ENCODE measurements around the gene BCAS3.

Gene BCAS3

DNA sequence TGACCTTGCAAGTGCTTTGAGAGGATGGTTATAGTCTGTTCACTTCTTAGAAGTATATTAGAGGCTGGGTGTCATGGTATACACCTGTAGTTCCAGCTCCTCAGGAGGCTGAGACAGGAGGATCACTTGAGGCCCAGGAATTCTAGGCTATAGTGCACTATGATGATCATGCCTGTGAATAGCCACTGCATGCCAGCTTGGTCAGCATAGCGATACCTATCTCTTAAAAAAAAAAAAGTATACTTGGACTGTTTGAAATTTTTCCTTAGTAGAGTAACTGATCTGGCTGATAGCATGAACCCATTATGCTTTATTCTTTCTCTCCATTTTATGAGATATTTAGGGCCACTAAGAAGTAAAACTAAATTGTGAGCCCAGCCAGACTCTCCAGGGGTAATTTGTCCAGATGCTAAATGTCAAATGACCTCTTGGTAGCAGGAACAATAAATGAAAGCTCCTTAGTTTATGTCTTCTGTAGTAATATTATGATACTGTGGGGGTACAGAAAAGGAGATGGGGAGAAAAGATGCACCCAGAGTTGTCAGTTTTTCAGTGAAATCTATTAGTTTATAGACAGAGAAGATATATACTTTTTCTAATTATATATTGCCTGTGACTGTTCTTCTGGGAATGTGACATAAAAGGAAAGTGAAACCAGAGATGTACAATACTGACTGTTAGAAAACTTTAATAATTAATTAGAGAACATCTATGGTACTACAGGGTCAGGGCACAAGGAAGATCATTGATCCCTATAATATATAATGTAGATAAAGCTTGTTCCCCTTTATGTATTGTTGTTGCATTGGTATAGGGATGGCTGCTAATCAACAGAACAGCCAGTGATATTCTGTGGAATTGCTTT, 386.7 kb downstream of the BCAS3 start:
- DNase-seq (ENCODE audit: low read depth in 3 of 3): no peak

DNA sequence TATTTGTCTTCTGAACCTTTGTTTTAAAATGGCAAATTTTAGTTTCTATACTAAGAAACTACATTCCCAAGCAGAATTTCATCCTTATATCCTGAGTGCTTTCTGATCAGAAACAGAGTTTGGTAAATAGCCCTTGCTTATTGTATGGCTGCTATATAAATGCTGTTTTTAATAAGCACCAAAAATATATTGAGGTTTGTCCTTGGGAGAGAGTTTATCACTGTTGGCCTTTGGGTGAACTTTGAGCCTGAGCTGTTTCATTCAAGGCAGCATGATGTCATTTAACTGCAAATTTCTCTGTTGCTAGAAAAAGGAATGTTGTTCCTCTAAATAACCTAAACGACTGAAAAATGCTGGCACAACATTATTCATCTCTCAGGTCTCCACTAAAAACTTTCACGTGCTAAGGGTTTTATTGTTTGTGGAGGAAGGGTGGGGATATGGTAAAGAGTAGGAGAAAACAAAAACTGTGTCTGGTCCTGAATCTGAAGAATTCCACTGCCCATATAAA, 387.7 kb downstream of the BCAS3 start:
- DNase-seq (ENCODE audit: low read depth in 3 of 3): no peak

DNA sequence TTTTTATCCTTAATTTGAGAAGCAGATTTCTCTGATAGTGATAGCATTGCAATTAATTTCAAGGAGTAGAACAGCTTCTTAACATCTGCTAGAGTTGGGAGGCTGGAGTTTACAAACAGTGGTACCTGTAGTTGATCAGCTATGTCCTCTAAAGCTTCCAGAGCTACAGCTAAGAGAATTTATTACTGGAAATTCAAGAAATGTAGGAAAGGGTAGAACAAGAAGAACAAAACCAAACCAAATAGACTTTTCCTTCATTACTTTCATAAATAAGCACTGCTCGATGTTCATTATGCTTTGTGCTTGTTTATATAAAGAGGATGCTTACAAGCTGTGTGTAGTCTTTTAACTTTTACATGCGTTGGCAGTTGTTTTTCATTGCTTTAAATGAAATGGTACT, 388.4 kb downstream of the BCAS3 start:
- DNase-seq (ENCODE audit: low read depth in 3 of 3): no peak

DNA sequence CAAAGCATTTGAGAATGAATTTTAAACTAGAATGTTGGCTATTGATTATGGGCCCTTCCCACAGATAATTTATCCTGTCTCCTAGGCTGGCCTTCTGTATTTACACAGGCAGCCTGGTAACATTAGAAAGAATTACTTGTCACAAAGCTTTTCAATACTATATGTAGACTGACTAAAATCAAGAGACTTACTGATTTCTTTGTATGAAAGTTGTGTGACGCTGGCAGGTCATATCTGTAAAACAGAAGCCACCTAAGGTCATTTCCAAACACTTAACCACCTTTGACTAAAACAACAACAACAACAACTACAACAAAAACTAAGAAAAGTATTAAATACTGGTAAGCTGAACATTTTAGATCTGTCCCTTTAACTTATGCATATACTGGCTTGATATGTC, 393.0 kb downstream of the BCAS3 start:
- no peak for DNase-seq (ENCODE audit: low read depth in 3 of 3)

DNA sequence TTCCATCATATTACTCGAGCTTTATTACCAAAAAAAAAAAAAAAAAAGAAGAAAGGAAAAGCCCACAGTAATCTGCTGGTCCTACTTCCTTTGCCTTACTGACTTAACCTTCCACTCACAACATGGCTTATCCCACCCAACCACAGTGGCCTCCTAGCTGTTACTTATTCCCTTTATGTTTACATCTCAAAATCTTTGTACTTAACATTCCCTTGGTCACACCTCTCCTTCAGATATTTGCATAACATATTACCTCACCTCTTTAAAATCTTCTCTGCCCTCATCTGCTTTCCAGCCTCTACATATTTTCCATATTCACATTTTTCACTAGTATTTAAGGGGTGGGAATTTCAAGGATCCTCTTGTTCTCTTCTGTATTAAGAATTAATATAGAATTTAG, 395.0 kb downstream of the BCAS3 start:
- DNase-seq (ENCODE audit: low read depth in 3 of 3): no peak

DNA sequence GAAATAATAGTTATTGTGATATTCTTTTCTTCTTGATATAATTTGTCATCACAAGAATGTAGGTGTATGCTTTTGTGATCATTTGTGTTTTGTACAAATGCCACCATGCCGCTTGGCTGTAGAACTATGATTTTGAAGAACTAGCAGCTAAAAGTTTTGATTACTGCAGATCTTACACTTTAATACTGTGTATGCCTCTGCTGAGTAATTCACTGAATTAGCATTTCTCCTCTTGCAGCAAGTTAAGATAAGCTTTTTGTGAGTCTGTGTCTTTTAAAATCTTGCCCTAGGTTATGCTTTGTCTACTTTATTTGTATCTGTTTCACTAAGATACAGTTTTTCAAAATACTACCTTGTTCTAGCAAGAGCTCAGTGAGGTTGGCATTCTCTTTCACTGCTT, 395.5 kb downstream of the BCAS3 start:
- no peak for DNase-seq (ENCODE audit: low read depth in 3 of 3)

DNA sequence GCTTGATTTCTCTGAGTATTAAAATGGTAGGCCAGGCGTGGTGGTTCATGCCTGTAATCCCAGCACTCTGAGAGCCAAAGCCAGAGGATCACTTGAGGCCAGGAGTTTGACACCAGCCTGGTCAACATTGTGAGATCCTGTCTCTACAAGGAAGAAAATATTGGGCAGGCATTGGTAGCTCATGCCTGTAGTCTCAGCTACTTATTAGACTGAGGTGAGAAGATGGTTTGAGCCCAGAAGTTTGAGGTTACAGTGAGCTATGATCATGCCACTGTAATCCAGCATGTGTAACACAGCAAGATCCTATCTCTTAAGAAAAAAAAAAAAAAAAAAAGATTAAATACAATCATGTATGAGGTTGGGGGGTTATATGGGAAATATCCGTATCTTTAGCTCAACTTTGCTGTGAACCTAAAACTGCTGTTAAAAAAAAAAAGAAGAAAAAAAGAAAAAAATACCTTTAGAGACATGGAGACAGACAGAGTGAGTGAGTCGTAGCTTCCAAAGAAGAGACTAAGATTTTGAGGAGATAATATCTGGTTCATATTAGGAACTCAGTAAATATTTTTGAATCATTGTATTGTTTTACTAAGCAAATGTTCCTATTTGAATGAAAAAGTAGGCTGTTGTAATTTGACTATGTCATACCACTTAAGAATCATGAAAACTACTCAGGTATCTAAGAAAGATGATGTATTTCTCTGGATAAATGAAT, 396.3 kb downstream of the BCAS3 start:
- no peak for DNase-seq (ENCODE audit: low read depth in 3 of 3)

DNA sequence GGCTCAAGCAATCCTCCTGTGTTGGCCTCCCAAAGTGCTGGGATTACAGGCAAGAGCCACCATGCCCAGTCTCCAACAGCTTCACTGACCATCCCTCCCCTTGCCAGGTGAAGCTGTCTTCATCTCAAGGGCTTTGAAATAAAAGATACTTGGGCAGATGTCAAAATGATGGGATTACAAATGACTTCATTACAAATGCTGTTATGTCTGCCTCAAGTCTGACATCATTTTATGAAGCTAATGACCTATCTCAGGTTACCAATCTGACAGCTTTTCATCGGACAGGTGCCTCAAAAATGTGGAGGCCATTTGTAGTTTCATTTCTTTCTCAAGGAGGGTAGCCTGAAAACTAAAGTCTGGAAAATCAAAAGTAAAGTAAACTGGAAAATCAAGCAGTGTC, 398.3 kb downstream of the BCAS3 start:
- DNase-seq (ENCODE audit: low read depth in 3 of 3): no peak

DNA sequence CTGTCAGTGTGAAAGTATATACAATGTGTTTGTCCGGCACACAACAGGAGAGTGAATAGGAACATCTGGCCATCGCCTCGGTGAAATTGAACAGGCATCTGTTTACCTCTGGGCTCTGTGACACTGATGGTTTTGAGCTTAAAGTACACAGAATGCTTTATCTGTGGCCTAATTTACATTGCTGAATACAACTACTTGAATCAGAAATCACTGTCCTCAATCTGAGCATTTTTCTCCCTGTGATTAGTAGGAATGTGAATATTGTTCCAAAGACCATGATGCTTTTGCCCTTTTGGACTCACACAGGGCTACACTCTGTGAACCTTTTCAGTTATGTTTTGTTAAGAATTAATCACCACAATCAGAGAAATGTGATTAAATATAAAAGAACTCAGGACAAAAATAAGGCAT, 399.0 kb downstream of the BCAS3 start:
- no peak for DNase-seq (ENCODE audit: low read depth in 3 of 3)

DNA sequence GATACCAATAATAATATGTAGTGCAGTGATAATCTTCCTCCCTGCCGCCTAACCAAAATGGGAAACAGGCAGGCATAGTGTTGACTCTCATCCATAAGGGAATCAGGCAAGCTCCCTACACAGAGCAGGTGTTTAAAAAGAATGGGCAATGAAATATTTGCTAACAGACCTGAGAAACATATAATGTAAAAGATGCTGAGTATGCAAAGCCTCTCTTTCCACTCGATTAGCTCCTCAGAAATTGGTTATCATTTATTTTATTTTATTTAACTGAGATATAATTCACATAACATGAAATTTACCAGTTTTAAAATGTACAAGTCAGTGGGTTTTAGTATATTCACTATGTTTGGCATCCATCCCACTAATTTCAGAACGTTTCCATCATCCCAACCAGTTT, 404.3 kb downstream of the BCAS3 start:
- DNase-seq (ENCODE audit: low read depth in 3 of 3): no peak

DNA sequence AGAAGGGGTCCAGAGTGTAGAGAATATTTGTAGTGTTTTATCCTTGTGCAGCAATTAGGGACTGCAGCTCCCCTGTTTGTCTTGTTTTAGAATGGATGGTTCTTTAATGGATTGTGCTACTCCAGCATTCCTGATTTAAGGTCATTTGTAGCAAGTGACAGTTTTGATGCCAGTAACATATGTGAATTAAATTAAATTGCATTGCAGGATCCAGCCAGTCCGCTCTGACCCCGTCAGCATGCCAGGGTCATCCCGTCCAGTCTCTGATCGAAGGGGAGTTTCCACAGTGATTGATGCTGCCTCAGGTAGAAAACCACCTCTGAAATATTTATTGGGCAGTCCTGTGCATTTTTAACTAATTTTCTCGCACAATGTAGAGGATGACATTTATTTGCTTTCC, 406.6 kb downstream of the BCAS3 start:
- no peak for DNase-seq (ENCODE audit: low read depth in 3 of 3)

DNA sequence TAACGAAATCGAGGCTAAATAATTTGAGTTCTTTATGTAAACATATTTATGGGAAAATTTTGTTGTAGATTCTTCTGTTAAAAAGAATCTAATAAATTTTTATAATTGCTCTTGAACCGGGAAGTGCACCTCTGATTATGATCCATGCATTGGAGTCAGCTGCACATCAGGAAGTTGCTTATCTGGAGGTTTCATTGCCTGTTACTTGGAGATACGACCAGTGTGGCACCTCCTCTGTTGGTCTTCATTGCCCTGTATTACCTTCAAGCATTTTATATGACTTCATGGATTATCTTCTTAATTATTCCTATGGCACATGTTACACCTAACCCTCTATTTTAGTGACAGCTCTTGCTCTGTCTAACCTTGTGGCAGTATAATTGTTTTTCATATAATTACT, 409.4 kb downstream of the BCAS3 start:
- DNase-seq (ENCODE audit: low read depth in 3 of 3): no peak

DNA sequence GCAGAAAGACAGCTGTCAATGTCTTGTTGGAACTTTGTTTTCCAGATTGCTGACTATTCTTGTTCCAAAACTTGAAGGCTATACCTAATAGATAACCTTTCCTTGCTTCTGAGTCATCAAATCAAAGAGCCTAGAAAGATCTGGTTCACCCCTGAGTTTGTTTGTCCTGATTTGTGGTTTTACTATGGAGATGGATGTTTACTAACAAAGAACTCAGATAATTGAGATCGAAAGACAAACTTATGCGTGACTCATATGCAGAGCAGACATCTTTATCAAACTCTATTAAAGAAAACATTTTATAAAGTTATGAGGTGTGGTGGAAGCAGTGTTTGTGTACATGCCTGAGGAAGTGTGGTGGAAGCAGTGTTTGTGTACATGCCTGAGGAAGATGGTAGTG, 410.9 kb downstream of the BCAS3 start:
- no peak for DNase-seq (ENCODE audit: low read depth in 3 of 3)

DNA sequence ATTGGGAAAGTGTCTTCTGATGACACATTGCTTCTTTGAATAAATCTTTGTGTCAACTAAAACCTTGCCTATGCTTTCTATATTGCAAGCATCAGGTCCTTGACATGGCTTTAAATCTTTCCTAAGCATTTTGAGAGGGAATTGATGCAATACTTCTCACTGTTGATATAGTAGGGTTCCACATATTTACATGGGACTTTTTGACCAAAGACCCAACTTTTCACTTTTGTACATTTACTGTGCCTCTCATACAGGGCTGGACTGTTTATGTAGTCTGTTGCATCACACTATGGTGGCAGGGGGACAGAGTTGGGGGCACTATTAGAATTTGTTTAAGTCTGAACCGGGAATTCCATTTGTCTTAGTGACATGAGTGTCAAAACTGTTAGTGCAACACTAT, 413.4 kb downstream of the BCAS3 start:
- no peak for DNase-seq (ENCODE audit: low read depth in 3 of 3)

DNA sequence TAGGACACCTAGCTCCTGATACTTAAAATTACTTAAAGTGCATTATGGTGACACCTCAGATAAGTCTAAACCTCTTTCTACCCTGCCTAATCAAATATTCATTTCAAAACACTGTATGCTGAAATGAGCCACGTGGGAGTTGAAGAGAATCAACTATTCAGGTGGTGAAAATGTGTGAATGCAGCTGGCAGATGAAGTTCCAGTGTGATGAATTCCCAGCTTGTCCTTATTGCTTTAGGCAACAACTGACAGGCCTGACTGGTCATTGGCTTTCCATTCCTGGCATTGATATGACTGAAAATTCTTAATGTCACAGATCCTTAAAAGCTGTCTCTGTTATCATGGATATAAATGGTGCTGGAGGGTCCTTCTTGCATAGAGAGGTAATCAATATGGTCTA, 420.1 kb downstream of the BCAS3 start:
- no peak for DNase-seq (ENCODE audit: low read depth in 3 of 3)

DNA sequence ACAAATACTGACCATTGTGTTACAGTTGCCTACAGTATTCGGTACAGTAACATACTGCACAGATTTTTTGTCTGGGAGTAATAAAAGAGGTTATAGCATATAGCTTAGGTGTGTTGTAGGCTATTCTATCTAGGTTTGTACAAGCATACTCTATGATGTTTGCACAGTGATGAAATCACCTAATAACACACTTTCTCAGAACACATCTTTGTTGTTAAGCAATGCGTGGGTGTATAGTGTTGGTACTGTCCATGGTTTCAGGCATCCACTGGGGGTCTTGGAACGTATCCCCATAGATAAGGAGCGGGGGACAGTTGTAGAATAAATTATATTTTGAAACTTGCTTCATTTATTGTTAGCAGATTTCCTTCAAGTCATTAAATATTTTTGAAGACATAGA, 428.7 kb downstream of the BCAS3 start:
- no peak for DNase-seq (ENCODE audit: low read depth in 3 of 3)

DNA sequence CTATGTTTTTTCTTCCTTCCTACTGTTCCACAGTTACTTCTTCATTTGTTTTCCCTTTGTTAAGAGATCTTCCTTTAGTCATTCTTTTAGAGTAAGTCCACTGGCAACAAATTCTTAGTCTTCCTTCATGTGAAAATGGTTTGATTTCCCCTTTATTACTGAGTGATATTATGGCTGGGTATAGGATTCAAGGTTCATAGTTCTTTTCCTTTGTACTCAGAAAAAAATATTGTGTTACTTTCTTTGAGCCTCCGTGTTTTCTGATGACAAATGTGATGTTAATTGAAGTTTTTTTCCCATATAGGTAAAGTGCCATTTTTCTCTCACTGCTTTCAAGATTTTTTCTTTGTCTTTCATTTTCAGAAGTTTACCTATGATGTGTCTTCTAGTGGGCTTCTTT, 438.9 kb downstream of the BCAS3 start:
- no peak for DNase-seq (ENCODE audit: low read depth in 3 of 3)

DNA sequence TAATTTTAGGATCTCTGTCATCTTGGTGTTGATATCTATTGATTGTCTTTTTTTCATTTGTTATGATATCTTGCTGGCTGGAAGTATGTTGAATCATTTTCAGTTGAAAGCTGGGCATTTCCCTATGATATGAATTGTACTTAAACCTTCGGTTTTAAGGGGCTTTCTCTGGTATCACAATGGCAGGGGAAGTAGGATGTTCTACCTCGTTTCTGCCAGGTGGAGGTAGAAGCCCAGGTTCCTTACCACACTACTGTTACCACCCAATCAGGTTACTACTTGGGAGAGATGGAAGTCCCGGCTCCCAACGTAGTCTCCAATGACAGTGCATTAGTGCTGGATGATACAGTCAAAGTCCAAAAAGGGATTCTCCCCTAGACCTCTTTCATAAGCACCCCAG, 440.3 kb downstream of the BCAS3 start:
- no peak for DNase-seq (ENCODE audit: low read depth in 3 of 3)

DNA sequence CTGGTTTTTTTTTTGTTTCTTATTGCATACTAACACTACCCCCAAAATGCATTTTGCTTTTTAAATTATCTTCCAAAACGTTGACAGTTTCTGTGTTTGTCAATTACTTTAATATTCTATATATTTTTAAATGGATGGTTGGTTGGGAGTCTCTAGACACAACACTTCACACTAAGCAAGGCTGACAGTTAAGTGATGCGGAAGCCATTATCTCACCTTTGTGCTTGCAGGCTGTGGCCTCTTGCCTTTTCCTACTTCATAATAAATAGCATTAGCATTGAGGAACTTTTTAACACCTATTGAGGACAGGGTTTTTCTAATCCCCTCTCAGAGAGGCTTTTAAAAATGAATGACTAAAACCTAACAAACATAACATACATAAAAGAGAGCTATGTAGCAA, 441.2 kb downstream of the BCAS3 start:
- DNase-seq (ENCODE audit: low read depth in 3 of 3): no peak

DNA sequence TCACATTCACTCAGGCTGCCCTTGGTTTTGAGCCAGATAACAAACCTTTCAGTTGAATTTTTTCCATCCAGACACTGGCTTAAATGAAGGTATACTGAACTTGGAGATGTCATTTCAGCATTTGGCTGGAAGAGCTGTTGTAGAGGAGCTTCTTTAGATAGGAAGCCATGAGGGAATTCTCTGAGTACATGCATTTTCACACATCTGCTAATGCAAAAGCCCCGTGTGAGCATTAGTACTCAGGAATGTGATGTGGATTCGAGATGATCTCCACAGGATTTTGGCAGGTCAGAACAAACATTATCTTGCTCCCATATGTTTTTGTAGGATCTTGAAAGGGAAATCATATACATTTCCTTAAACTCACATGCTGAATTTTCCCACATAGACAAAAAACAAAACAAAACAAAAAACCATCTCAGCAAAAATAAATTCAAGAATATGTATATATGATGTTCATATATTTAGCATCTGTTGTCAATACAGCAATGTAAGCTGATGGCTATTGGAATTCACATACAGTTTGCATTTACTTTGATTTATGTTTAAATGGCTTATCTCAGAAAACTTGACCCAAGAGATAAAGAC, 444.8 kb downstream of the BCAS3 start:
- no peak for DNase-seq (ENCODE audit: low read depth in 3 of 3)

DNA sequence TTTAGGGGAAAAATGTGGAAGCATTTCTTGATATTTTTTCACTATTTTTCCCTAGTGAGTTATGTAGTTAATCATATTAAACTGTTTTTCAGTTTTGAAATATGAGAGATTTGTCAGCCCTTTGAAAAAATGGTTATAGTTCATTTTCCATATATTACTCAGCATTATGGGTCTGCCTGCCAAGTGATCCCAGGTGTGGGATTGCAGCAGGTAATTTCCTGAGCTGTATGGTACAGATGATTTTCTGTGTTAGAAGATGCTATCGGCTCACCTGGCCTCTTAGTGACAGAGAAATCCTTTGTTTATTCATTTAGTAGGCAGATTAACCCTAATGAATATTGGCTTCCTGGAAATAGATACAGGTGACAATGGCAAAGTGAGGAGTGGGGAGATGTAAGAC, 446.9 kb downstream of the BCAS3 start:
- no peak for DNase-seq (ENCODE audit: low read depth in 3 of 3)

DNA sequence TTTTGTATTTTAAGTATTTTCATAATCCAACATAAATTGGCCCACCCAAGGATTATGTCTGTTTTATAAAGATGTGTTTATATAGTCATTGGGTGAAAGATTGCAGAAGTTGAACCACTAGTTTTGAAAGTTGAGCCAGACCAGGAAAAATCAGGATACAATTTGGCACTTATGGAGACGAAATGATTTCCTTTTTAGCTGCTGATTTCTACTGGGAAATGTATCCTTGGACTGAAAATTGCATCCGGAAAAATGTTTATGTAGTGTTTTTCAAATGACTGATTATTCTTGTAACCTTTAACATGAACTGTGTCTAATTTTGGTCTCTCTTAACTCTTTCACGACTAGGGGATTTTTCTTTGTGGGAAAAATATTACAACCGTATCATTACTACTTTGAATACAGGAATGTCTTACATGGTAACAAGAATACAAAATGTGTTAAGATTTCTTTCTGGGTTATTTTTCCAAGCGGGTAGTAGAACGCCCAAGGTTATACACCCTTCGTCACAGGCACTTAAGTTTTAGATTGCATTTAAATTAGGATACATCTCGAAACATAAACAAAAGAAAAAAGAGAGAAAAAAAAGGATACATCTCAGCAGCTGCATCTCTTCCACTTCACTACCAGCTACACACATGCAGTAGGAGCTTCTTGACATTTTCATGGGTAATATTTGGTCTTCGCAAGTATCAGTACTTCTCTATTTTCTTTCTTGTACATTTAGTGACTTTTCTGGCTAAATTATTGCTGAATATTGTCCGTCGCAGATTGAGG, 449.0 kb downstream of the BCAS3 start:
- DNase-seq (ENCODE audit: low read depth in 3 of 3): no peak

All from stimulated activated CD4-positive, alpha-beta T cell treated with anti-CD3 and anti-CD28 coated beads, TNF-alpha, amount 100 ng/mL, for 4 hours (primary cell).